GDM1 (cell line): ENCODE data around the gene SEPTIN8.

Experiments used
- DNase-seq: peaks from one replicate; lab custom pipeline; 2025; lab: John Stamatoyannopoulos, UW

SEPTIN8 gene

DNA sequence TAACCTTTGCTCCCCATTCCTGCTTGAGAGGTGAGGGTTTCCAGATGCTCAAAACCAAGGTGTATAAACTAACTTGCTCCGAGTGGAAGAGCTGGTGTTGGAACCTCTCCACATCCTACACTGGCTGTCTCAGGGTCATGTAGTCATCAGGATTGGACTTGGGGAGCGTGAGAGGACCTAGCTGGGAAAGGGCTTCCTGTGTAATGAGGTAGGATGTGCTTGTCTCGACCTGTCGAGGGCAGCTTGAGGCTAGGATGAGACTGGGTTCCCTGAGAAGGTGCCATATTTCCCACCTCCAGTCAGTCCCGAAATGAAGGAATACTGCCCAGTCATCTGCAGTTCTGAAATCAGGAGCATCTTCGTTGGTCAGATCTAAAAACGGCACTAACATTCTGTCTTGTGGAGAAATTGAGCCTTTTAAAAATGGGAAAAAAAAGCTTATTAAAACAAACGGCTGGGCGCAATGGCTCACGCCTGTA is 28.5 kb downstream of the SEPTIN8 start:
- DNase-seq = no peak

DNA sequence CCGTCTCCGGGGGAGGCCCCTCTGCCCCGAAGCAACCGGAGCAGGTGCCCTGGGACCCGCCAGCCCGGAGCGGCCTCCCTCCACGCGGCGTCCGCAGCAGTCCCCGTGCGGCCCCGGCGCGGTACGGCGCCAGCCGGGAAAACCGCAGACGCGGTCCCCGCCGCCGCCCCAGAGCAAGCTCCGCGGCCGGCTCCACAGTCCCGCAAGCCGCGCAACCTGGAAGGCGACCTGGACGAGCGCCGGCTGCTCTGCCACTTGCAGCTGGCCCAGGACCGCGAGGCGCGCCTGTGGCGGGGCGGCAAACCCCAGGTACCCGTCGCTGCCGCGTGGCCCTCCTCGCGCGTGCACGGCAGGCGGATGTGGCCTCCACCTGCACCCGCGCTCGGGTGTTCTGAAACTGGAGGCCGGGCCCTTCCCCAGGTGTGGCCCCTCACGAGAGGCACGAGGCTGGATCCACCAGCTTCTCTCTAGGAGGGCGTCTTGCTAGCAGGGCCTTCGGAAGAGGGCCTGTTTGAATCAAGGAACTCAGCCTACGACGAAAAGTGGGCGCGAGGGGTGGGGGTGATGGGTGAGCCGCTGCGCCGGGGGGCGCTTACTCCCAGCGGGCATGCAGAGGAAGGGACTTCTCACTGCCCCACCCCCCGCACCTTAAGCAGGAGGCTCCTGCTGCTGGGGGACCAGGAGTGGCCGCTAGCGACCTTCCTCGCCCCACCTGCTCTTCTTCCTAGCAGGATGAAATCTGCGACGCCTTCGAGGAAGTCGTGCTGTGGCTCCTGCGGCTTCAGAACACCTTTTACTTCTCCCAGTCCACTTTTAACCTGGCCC is 29.2 kb downstream of the SEPTIN8 start:
- DNase-seq = no peak

DNA sequence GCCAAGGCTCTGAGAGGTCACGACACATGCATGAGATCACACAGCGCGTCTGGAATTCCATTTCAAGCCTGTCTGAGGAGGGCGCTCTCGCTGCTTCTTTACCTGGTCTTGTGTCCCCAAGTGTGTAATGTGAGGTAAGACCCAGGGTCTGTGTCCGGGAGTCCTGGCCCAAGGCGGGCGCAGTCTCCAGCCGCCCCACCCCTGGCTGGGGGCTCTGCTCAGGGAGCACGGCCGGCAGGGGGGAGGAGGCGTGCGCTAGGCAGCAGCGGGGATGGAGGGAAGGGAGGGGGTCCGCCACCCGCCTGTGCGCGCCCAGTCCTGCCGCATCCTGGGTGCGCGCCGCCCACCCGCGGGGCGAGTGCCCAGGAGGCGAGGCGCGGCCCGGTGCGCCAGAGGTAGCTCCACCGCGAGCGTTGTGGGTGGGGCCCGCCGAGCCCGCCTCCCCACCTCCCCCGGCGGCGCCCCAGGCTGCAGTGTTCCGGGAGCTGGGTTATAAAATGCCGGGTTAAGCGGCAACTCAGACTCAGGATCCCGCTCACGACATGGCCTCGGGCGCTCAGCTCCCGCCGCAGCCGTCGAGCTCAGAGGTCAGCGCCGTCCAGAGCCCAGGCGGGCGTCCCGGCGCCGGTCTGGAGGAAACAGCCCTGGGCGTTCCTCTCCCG is 30.0 kb downstream of the SEPTIN8 start, which contains the start of gene CCNI2:
TSS of gene CCNI2 (plus strand) at position 473 of the 662 bp plus-strand sequence. CDS start at position 543, 70 bp downstream.
- no peak for DNase-seq

DNA sequence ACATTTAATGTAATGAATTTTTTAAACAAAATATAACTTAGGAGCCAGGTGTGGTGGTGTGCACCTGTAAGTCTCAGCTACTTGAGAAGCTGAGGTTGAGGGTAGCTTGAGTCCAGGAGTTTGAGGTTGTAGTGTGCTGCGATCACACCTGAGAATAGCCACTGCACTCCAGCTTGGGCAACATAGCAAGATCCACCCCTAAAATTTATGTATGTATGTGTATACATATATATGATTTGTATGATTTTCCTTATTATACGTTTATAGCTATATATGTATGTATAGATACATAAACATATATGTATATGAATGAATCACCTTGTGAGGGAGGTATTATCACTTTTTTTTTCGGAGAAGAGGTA is 30.5 kb downstream of the SEPTIN8 start:
- DNase-seq = no peak

DNA sequence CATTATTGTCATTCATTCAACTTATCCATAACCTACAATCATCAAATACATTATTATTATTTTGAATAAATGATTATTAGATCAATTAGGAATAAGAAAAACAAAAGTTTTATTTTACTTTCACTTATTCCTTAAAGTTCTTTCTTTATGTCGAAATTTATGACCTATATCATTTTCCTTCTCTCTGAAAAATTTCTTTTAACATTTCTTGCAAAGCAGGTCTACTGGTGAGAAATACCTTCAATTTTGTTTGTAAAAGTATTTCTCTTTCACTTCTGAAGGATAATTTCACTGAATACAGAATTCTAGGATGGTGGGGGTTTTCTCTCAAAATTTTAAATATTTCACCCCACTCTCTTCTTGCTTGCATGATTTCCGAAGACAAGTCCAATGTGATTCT is 32.4 kb downstream of the SEPTIN8 start:
- no peak for DNase-seq

DNA sequence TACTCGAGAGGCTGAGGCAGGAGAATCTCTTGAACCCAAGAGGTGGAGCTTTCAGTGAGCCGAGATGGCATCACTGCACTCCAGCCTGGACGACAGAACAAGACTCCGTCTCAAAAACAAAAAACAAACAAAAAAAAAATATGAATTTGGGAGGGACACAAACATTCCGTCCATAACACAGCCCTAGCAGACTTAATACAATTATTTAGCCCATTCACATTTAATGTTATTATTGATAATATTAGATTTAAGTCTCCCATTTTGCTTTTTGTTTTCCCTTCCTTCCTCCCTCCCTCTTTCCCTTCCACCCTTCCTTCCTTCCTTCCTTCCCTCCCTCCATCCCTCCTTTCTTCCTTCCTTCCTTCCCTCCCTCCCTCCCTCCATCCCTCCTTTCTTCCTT is 34.4 kb downstream of the SEPTIN8 start:
- DNase-seq = no peak

DNA sequence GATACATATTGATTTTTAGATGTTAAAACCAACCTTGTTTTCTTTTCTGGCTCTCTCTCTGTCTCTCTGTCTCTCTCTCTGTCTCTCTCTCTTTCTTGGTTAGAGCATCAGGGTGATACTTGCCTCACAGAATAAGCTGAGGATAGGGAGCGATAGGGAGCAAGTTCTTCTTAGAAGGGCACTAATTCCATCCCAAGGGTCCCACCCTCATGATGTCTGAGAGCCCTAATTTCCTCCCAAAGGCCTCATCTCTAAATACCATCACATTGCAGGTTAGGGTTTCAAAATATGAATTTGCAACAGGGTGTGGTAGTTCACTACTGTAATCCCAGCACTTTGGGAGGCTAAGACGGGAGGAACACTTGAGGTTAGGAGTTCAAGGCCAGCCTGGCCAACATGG is 34.9 kb downstream of the SEPTIN8 start:
- DNase-seq = no peak

DNA sequence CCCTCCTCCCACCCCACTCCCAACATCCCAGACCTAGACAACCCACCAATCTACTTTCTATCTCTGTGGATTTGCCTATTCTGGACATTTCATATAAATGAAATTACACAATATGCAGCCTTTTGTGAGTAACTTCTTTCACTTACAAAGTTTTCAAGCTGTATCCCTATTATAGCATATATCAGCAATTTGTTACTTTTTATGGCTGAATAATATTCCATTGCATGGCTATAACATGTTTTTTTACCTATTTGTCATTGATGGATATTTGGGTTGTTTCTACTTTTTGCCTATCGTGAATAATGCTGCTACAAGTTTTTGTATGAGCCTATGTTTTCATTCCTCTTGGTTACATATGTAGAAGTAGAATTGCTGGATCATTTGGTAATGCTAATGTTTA is 37.8 kb downstream of the SEPTIN8 start:
- DNase-seq = no peak

DNA sequence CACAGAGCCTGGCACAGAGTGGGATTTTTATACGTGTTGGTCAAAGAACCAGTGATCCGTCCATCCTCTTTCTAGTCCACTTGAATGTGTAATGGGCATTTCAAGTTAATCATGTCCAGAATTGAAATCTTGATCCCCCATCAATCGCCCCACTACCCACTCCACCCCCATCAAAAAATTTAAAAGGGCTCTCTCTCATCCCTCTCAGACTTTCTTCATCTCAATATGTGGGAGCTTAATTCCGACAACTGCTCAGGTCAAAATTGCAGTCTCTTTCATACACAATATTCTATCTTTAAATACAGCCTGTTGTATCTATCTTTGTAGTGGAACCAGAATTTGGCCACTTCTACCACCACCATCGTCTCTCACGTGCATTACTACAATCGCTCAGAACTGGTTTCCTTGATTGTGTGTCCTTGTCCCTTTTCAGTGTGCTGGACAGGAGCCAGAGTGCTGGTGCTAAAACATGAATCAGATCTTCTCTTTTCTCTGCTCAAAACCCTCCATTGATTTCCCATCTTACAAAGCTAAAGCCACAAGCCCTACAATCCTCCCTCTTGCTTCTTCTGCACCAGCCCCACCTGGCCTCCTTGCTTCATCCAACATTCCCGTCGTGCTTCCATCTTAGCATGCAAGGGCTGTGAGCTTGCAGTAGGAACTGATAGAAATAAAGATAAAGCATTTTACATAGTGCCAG is 38.9 kb downstream of the SEPTIN8 start:
- DNase-seq = no peak

DNA sequence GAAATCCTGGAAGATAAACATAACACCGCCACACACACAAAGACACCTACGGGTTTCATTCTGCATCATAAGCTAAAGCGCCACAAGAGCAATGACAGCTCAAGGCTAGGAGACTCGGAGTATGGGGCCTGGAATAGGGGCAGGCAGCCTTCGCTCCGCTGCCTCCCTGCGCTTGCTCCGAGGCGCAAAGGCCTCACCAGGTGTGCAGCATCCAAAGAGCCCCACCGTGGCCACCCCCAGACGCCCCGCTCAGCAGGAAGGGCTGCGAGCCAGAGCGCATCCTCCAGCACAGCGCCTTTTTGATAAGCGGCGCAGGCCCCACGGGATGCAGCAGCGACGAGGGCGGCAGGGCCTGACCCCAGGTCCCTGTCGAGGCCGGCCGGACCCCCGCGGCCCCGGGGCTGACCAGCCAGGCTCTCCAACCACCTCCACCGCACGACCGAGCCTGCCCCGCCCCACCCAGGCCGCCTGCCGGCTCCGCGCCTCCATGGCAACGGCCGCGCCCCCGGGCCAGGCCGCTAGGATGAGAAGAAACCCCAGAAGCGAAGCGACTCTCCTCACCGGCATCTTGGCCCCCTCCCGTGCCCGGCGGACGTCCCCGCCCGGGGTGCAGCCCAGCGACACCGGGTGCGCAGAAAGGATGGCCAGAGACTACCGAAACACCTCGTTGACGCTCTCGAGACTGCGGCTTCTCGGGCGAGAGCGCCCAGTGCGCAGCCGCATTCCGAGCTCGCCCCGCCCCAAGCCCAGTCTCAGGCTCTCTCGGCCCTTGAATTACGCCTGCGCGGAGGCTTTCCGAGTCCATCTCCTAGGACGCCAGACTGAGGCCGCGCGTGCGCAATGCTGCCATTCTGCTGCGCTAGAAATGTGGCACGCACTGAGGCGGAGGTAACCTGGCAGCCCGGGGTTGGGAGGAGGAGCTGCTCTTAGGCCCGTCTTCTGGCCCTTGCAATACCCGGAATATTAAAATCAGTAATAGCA is 39.9 kb downstream of the SEPTIN8 start, which contains the start of gene KIF3A:
TSS of gene KIF3A (minus strand) at position 694 of the 981 bp plus-strand sequence. CDS start at position 567, 127 bp downstream.
- DNase-seq = peak; percentile 92

DNA sequence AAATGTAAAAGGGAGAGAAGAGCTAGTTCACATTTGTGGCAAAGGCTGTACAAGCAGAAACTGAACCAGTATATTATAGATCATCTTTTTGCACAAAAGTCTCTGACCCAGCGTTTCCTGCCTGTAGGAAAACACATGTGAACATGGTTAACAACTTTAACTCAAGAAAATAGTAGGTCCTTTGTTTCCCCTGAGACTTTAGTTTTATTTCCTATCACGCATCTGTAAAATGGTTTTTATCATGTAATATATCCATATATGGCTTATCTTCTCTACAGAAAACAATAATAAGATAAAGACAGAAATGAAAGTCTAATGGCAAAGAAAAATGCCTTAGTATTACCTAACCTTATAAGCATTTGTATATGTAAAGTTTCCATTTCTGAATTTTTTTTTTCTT is 42.4 kb downstream of the SEPTIN8 start:
- no peak for DNase-seq

DNA sequence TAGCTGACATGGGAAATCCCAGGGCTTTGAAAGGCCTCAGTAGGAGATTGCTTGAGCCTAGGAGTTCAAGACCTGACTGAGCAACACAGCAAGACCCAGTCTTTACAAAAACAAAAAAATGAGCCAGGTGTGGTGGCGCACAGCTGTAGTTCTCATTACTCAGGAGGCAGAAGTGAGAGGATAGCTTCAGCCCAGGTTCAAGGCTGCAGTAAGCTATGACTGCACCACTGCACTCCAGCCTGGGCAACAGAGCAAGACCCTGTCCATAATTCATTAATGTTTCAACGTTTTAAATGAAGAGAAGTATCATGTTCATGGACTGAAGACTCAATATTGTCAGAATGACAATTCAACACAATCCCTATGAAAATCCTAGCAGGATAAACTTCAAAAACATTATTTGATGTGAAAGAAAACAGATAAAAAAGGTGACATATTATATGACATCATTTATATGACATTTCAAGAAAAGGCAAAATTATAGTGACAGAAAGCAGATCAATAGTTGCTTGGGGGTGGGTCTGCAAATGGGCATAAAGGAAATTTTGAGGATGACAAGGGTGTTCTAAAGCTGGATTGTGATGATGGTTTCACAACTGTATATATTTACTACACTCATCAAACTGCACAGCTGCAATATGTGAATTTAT is 43.4 kb downstream of the SEPTIN8 start:
- DNase-seq = no peak

DNA sequence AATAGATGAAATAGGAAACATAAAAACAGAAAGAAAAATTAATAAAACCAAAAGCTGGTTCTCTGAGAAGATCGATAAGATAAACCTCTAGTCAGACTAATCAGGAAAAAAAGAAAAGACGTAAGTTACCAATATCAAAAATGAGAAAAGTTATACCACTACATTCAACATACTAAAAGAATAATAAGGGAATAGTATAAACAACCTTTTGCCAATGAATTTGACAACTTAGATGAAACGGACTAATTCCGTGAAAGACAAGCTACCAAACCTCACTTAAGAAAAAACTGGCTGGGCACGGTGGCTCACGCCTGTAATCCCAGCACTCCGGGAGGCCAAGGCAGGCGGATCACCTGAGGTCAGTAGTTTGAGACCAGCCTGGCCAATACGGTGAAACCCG is 47.1 kb downstream of the SEPTIN8 start:
- DNase-seq = no peak

DNA sequence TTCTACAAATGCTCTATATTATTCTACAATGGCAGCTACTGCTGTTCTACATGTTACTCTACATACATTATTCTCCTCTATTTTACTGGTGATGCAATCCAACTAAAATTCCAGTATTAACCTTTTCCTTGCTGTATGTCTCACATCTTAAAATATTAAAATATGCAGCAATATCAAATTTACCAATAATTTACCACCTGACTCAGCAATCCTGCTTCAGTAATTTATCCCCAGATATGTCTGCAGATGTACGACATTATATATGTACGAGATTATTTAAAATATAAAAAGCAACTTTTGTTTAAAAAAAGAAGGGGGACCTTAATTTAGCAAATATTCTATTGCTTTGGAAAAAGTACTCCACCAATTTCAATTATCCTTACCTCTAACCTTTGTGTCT is 51.3 kb downstream of the SEPTIN8 start:
- DNase-seq = no peak

DNA sequence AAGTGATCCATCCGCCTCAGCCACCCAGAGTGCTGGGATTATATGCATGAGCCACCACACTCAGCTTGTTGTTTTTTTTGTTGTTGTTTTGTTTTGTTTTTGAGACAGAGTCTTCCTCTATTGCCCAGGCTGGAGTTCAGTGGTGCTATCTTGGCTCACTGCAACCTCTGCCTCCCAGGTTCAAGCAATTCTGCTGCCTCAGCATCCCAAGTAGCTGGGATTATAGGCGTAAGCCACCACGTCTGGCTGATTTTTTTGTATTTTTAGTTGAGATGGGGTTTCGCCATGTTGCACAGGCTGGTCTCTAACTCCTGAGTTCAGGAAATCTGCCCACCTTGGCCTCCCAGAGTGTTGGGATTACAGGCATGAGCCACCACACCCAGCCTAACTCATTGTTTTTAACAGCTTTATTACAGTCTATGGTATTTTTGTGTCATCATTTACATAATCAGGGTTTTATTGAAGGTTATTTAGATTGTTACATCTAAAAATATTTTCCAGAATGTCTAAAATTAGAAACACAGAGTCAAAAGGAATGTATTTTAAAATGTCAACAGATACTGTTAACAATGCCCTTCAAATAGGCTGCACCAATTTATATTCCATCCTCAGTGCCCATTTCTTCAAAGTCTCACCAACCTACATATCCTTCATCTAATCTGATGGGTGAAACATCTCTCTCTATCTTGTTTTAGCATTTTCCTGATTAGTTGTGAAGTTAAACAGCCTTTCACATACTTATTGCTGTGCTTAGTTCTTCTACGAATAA is 58.3 kb downstream of the SEPTIN8 start:
- DNase-seq = no peak

DNA sequence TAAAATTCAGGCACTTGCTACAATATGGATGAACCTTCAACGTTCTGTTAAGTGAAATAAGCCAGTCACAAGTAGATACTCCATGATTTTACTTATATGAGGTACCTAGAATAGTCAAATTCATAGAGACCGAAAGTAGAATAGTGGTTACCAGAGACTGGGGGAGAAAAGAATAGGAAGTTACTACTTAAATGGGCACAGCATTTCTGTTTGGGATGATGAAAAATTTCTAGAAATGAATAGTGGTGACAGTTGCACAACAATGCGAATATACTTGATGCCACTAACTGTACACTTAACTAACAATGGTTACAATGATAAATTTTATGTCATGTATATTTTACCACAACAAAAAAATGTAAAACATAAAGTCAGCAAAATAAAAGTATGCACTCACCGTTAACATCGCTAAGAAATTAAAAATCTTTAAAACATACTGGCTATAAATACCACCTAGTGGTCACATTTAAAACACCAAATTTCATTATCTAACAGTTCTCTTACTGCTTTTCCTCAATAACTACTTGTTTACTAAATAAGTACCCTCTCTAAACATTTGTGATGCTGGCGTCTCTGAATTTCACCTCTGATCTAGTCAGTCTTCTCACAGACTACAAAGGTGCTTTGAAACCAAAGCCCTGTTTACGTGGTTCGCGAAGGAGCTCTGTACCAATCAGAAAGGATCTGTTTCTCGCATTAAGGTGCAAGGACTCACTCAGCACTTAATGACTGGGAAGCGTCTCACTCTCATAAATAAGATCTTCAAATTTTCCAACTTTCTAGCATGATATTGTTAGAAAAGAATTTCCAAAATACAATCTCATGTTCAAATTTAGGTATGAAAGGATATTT is 62.4 kb downstream of the SEPTIN8 start:
- no peak for DNase-seq

DNA sequence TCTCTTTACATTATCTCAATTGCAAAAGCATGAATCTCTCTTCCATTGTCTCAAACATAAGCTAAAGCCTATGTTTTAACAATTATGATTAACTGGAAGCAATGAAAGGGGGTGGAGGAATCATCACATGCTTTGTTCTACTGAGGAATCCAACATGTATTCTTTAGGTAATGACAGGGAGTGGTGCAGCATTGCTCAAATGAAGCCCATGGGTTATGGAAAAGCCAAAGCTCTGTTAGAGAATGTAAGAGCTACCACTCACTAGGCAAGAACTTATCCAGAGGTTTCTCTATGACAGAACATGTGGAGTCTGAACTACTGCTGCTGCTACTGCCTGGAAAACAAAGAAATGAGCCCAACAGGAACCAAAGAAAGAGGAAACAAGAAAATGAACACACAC is 68.4 kb downstream of the SEPTIN8 start:
- no peak for DNase-seq

DNA sequence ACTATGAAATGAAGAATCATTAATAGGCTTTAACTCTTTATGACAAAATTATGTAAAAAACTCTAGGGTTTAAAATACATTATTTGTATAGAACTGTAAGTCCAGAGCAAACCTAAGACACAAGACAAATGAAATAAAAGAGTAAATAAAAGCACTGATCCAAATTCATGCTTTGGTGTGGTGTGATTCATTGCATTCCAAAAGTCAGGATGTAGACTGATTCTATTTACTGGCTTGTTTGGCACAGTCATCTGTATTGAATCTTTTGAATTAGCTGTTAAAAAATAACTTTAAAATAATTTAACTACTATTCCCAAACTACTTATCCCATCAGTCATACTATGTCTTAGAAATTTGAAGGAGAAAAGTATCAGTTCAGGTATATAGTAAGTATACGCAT is 72.2 kb downstream of the SEPTIN8 start:
- no peak for DNase-seq
